Measurements from ENCODE around the gene MYBPC2. TPM values are rescaled to one million over a fixed set of nuclear protein-coding genes. Genes with fewer than 3 reads are reported as not detected.
A peak's percentile ranks its signal among the peaks of the same experiment; 100 is the strongest.

MYBPC2 gene
- total and polyA plus RNA-seq, 9 of the 15 experiments (the other 6 are each of a cell fraction or from before 2014, with no cell fraction given): 0.01 to 0.14 (median 0.04) TPM; not detected in 6

- peak; percentile 35; the same call in 1 of the 2 replicates for TF ChIP-seq MITF (IDR thresholded peaks at IDR 0.05)
- TF ChIP-seq CEBPG (CRISPR knock-in tag; IDR thresholded peaks at IDR 0.05): peak; percentile 66
- TF ChIP-seq CEBPG (tag; conservative IDR thresholded peaks at IDR 0.05 in 1 of 2, IDR thresholded peaks at IDR 0.05 in 1 of 2): no peak
- TF ChIP-seq ELF4 (CRISPR knock-in tag; IDR thresholded peaks at IDR 0.05): 0 out of 2 replicates have a peak, but pooled peaks have one; percentile 69
- TF ChIP-seq POLR2AphosphoS2 (IDR thresholded peaks at IDR 0.05; ENCODE audit: low read length): peak; percentile 98
- TF ChIP-seq CC2D1A (IDR thresholded peaks at IDR 0.05): 0 out of 2 replicates have a peak, but pooled peaks have one; percentile 16
- TF ChIP-seq BCOR (IDR thresholded peaks at IDR 0.05): peak; percentile 72
- TF ChIP-seq PATZ1 (CRISPR knock-in tag; IDR thresholded peaks at IDR 0.05; ENCODE audit: borderline replicate concordance): 0 out of 2 replicates have a peak, but pooled peaks have one; percentile 64
- peak; percentile 98 for TF ChIP-seq MYC (IDR thresholded peaks at IDR 0.05; ENCODE audit: low read depth, low read length)
- TF ChIP-seq MYC (CRISPR knock-in tag; IDR thresholded peaks at IDR 0.05; ENCODE audit: borderline replicate concordance, low read depth): peak; percentile 36; the same call in 1 of the 2 replicates
- peak; percentile 76; the same call in 1 of the 2 replicates for TF ChIP-seq PHF8 (IDR thresholded peaks at IDR 0.05; ENCODE audit: borderline replicate concordance, low read length)
- TF ChIP-seq ZBTB43 (CRISPR knock-in tag; IDR thresholded peaks at IDR 0.05): no peak
- TF ChIP-seq CREM (IDR thresholded peaks at IDR 0.05; ENCODE audit: low read depth): peak; percentile 100
- peak; percentile 94 for TF ChIP-seq SAFB (IDR thresholded peaks at IDR 0.05; ENCODE audit: borderline replicate concordance, low read depth, low read length)
- peak; percentile 99 for TF ChIP-seq CHD2 (IDR thresholded peaks at IDR 0.05; ENCODE audit: low read depth, low read length)
These were observed 78.6 kb downstream of the MYBPC2 start, which contains the start of gene JOSD2 (continued) for GRCh38 chr19:50511069-50511822.

All from K562 (cell line).